HK-2 (cell line): Measurements from ENCODE around the gene MYLK4.
A peak's percentile ranks its signal among the peaks of the same experiment; 100 is the strongest.

Experiments
- DNase-seq: peaks from one replicate; pipeline ENCODE4 v3.0.0-alpha.2; 2018; ENCODE audit not compliant: unreplicated experiment

MYLK4 gene

DNA sequence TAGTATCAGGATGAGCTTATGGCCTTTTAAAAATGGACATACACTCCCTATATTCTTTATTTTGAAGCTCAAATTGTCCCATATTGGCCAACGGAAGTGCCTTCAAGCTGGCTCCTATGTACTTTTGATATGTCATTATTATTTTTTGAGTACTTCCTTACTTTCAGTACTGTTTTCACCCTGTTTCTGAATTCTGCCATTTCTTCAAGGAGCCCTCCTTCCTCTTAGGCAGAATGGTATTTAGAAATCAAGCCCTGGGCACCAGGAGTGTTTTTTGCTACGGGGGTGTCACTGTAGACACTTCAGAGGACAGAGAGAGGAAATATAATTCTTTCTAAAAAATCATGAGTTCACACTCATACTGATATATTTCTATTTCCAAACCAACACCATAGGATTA, 5.5 kb upstream of the MYLK4 start:
- DNase-seq = no peak

DNA sequence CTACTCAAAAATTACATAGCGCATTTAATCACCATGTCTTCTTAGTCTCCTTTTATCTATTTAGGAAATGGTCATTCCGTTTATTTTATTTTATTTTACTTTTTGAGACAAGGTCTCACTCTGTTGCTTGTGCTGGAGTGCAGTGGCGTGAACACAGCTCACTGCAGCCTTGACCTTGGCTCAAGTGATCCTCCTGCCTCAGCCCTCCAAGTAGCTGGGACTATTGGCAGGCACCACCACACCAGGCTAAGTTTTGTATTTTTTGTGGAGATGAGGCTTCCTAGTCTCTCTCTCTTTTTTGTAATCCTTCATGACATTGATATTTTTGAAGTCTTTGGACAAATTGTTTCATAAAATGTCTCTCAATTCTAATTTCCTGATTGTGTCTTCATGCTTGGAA, 4.7 kb upstream of the MYLK4 start:
- no peak for DNase-seq

DNA sequence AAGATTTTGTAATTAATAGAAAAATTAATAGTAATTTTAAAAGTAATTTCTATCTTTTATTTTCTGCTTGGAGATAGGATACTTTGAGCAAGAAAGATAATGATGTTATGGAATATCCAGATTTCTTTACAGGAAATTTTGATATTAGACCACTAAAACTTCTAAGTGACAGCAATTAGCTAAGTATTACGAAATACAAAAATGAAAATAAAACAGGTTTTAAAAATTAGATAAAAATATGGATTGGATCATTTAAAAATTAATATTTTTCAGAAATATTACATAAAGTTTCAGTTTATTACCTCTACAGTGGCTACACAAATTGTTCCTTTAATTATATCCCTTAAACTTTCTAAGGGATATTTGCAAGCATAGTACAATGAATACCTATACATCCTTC, 4.2 kb upstream of the MYLK4 start:
- no peak for DNase-seq

DNA sequence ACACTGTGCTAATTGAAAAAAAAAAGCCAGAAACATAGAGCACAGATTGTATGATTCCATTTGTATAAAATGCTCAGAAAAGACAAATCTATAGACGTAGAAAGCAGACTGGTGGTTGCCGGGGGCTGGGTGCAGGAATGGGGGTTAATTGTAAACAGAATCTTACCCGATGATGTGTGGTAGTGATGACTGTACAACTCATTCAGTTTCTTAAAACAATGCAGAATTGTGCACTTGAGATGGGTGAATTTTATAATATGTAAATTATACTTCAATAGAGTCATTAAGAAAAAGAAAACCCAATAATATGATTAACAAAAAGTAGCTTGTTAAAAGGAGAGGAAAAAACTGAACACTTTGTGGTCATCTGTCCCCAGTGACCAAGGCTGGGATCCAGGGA, 3.7 kb upstream of the MYLK4 start:
- no peak for DNase-seq

DNA sequence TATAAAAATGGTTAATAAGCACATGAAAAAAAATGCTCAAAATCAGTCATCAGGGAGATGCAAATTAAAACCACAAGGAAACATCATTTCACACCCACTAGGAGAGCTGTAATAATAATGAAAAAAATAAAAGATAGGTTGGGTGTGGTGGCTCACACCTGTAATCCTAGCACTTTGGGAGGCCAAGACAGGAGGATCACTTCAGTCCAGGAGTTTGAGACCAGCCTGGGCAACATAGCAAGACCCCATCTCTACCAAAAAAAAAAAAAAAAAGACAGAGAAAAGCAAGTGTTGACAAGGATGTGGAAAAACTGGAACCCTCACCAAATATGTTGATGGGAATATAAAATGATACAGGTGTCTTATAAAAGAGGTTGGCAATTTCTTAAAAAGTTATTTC, 3.0 kb upstream of the MYLK4 start:
- DNase-seq = no peak

DNA sequence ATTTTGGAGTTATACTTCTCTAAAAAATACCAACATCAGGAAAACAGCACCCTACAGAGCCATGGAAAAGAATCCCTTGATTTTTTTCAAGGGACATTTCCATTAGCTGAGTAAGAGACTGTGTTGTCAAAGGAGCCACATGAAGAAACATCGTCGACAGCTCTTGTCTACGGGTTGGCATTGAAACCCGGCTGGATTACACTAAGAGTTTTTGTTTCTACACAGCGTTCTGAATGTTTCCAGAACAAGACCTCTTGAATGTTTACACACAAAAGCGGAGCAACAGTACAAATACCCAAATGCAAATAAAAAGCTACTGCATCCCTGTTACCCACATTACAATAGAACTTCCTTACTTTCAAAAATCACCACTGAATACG, 2.4 kb upstream of the MYLK4 start:
- DNase-seq = no peak

DNA sequence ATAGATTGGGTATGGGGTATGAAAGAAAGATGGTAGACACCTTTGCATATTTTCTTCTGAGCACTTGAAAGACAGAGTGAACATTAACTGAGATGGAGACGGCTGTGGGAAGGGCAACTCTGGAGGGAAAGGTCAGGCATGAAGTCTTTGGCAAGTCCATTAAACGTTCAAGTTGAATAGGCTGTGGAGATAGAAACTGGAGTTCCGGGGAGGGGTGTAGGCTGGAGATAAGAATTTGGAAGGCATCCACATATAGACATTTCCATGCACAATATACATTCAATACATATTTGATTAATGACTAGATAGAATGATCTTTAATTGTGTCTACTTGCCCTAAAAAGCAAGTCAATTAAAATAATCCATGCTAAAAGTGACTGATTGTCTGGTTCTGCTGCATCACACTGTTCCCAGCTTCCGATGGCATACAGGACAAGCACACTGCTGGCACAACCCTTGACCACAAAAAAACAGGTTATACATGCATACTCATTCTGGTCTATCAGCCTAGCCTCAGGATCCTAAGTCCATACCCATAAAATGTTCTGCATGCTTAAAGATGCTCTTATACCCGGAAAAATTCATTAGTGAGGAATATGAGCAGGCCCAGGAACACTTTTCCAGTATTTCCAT, 1.9 kb upstream of the MYLK4 start:
- no peak for DNase-seq

DNA sequence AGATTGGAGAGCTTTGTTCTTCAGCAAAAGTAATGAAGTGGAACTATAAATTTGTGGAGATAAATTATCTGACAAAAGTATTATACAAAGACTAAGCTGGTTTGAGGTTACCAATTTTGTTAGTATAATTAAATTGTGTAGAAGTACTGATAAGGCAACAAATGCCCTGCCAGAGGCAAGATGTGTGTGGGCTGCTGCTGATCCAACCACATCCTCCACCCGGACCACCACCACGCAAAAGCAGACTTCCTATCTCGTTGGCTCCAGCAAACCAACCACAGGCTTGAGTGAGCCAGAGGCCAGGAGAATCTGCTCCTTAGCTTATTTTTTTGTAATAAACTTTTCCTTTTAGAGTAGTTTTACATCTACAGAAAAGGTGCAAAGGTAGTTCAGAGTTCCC, 1.1 kb upstream of the MYLK4 start:
- DNase-seq = no peak

DNA sequence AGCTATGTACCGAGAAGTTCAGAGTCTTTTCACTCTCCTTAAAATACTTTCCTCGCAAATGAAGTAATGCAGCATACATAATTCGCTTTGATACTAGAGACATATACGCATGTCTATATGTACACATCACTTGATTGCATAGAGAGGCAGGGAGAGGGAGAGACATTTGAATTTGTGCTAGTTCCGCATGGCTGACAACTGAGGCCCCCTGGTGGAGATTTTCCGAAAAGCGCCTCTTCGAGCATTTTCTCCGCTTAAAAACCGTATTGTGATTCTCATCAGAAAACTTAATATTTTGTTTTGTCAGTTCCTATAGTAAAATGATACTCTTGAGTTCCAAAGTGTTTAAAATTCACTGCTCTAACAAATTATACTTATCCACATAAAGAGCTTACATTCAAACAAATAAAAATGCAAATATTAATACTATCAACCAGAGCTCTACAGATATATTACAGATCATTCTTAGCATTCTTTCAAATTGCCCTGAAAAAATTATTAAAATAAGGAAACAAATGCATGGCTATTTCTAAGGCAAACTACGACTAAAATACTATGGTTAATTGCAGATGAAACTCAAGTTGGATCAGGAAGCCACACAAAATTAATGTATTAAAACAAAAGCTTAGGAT, 637 bp downstream of the MYLK4 start:
- DNase-seq = peak; percentile 46

DNA sequence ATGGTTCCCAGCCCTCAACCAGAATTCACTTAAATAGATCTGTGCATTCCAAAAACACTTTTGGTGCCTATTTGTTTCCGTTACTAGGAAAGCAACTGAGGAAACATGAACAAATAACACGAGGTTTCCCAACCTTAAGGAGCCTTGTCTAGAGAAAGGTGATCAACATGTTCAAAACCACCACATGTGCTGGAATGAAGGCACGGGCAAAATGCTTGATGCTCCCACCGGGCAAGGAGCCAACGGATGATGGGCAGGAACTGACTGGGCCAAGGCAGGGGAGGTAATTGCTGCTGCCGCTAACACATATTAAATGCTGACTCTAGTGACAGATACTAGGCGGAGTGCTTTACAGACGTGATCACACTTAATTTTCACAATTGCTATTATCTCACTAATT, 2.5 kb downstream of the MYLK4 start:
- DNase-seq = no peak

DNA sequence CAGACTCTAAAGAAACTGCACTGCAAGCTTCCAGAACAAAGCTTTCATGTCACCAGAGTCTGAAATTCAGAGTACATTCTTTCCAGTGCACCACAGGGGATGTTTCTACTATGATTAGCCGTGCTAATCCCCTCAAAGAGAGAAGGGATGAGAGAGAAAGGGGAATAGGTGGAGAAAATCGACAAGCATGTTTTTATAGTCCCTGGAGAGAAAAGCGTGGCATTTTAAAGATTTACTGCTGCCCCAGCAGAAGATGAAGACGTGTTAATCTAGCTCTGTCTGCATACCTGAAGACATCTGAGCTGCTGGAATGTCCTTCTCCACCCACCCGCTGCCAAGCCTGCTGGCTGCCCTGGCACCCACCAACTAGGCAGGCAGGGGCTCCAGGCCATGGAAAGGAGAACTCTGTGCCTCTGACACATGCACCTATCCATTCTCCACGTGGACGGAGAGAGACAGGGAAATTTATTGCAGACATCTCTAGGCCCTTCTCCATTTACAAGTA, 4.1 kb downstream of the MYLK4 start:
- no peak for DNase-seq

DNA sequence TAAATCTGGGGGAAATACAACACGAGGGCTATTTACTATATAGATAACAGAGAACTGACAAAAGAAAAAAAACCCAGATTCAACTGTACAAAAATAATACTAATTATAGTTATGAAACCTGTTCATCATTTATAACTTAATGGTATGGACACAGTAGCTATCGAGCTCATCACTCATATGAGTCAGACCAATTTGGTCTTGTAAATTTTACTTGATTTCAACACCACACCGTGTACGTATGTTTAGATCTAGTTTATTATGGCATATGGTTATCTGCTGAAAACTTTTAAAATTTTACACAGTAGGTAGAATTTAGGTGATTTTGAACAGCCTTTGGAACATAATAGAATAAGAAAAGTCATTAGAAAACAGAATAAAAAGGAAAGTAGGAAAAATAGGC, 5.5 kb downstream of the MYLK4 start:
- DNase-seq = no peak

DNA sequence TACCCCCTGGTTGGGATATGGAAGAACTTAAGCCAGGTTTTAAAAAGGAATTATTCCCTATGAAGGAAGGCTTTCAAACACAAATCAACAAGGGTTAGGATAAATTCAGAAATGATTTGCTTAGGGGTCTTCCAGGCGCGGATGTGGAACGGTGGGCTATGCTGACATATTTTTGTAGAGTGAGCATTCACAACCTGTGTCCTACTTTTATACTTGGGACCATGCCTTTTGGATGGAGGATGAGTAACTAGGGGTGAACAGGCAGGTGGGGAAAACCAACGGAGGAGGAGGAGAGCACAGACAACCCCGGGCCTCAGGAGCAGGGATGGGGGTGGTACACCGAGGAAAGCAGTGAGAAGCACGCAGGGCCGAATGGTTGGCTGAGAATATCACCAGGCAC, 5.9 kb downstream of the MYLK4 start:
- no peak for DNase-seq

DNA sequence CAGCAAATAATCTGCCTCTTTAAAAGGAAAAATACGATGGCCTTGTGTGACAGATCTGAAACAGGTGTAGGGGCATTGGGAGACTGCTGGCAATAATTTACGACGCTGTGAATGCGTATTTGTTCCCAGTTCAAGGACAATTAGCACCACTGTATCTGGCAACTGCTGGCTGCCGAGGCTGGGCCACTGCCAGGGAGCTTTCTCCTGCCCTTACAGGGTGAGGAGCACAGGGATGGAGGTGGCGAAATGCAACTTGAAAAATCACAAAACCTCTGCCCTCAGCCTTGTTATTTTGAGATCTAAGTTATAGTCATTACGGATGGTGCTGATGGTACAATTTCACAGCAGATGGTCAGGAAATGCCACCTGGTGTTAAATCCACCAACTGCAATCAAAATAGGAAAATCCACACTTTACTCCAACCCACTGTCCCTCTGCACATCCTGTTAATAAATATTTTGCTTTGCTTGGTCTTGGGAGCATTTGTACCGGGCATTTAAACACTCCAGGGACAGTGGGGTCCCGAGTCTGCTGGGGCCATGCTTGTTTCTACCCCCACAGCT, 6.4 kb downstream of the MYLK4 start:
- DNase-seq = no peak

DNA sequence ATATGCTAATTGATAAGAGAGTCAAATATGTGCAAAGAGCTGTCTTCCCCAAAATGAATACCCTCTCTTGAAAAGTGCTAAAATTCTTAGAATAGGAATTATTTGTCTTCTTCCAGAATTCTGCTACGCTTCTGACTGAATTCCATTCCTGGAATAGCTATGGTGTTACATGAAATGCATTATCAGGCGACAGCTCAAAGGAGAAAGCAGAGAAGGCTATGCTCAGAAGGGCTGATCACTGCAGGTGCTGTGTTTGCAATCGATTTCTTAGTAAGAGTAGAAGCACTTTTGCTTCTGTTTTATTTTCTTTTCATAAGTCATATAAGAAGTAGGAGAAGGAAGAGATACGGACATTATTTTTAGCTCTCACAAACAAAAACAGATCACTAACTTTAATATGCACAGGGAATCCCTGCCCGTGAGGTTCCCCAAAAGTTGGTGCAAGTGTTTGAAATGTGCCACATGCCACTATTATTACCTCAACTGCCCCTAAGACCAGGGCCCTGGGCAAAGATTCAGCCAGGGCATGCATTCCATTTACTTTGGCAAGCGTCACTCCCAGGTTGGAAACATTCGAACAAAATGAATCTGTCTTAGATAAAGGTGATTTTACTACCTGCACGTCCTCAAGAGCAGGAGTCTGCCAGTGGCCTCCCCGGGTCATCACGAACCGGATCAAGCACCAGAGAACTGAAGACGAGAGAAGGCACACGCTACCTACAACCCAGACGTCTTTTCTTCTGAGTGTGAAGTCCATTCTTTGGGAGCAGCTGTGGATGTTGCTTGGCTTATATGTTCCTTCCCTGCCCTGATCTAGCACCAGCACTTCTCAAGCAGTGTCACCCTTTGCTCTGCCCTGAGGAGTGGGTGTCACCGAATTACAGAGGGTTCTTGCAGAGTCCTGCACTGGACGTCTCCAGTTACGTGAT, 7.2 kb downstream of the MYLK4 start:
- DNase-seq = no peak

DNA sequence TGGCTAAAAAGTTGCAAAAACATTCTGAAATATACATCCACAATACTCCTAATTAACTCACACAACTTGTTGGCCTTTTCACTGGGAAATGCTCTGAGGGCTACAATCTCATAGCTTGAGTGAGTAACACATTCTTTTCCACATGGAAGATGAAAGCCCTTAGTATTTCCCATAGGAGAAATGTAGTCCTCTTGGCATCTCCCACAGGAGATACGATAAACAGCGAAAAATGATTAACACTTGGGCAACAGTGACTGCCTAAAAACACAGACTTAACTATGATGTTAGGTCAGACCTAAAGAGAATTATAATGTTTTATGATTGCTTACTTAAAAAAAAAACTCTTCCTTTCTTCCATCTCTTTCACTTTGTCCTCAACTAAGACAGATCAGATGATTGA, 9.0 kb downstream of the MYLK4 start:
- no peak for DNase-seq

DNA sequence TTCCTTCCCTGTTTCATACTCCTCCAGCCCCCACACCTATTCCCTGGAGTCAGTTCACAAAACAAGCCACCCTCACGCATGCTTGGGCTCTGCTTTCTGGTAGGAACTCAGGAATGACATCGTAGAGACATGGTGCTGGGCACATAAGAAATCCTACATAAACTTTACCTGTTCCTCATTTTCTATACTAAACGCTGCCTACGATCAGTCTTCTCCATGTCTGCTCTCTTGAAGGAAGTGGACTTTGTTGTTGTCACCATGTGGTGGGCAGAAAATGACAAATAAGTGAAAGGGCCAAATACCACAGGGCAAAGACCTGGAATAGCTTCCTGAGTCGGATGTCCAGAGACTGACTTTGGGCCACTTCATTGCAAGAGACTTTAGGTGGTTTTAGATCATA, 10.1 kb downstream of the MYLK4 start:
- no peak for DNase-seq

DNA sequence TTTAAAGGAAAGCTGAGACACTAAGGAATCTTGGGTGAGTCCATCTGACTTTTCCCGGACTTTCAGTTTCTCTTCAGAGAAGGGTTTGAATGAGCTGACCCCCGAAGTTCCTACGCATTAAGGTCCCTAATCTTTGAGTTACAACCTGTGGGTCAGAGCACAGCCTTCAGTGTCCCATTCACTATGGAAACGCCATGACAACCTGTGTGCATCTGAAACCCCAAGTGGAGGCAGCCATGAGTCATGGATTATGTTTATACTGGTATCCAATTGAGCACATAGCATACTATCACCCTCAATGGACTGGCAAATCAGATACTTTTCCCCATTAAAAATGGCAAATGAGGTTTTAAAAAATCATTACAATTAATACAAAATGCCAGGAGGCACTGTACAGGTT, 11.4 kb downstream of the MYLK4 start:
- DNase-seq = no peak

DNA sequence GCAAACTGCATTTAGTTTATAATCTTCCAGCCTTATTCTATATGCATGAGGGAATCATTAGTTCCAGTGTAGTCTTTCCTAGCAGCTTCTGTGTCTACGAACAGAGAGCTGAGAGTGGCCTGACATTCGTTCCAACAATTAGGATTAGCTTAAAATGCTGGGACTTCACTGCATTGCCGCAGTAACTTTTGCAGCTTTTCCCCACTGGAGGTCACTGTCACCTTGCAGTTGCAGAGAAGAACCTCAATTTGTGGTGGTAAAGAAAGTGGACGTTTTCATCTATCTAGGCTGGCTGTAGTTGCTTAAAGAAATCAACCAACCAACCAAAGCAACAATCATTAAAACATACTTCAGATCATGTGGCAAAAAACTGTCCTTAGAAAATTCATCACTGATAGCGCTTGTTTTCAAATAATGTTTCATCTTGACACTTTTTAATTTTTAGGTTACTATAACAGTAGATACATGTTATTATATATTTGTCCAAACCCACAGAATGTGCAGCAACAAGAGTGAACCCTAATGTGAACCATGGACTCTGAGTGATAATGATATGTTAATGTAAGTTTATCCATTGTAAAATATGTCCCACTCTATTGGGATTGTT, 12.2 kb downstream of the MYLK4 start:
- no peak for DNase-seq

DNA sequence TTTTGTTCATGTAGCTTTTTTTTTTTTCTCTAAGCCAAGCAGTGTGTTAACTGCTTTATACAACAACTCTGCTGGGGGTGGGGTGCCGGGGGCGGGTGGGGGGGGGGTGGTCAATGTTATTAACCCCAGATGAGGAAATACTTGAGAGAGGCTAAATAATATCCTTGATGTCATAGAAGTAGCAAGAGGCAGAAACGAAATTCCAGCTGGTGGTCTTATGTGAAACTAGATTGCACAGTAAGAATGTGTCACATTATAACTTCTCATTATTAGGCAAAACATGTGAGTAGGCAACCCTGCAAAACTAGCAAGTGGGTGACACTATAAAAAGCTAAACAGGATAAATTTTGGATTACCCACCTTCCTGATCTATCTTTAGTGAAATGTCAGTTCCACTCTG, 12.8 kb downstream of the MYLK4 start:
- no peak for DNase-seq

DNA sequence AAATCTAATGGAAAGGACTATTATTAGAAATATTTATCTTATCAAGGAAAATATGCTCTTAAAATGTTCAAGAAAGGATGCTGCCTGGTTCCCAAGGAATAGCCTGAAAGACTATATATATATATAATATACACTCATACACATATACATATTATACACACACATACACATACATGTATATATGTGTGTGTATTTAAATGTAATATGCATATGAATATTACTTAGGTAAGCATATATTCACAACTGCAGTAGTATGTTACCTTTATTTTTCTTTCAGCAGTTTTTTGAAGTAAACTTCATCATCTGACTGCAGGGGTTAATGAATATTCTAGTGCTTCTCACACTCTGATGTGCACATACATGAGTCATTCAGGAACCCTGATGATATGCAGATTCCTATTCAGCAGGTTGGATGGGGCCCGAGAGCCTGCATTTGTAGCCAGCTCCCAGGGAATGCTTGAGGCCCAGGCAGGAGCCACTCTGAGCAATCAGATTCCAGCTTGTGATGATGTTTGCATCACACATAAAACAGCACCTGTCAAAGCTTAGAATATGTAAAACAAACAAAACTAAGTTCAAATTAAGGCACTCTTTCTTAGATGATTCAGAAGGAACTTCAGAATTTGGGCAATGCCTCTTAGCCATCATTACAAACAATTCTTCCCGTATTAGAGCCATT, 16.1 kb downstream of the MYLK4 start:
- no peak for DNase-seq
